Tibial nerve (tissue), 4 donors: ENCODE data around the gene FXYD6.

Experiments used
- CTCF ChIP-seq, 5 experiments: fragments of 200-600 bp in 3 of 5; fragments of 450-650 bp in 2 of 5; sonication (generic) in 3 of 5; IDR thresholded peaks; one replicate each; pipeline ENCODE4 v1.5.1; 2016 to 2019; ENCODE audit warnings: antibody characterized with exemption in 5 of 5, mild to moderate bottlenecking in 3 of 5, moderate library complexity in 2 of 5
- EP300 ChIP-seq, 2 donors: sonication (generic); formaldehyde crosslinking; IDR thresholded peaks; one replicate each; pipeline ENCODE4 v1.6.1; 2017; ENCODE audit warnings: antibody characterized with exemption in 2 of 2, mild to moderate bottlenecking in 1 of 2
- POLR2A ChIP-seq, 2 donors: fragments of 450-650 bp; IDR thresholded peaks; one replicate each; pipeline ENCODE4 v1.6.1; 2017; ENCODE audit warnings: antibody characterized with exemption in 2 of 2, mild to moderate bottlenecking in 2 of 2, moderate library complexity in 2 of 2

DNA sequence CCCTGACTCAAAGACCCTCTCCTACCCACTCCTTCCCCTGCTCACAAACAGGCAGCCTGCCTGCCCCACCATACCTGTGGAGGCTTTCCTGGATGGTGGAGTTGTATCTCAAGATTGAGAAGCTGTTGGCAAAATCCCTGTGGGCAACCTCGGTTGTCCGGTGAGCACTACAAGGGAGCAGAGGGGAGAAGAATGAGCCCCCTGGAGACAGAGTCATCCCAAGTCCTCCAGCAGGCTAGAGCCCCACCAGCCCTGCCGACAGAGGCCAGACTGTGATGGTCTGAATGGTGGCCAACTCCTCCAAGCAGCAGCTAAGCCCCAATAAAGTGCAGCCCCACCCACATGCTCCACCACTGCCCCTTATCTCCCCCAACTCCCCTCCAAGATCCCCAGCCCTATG is 35.2 kb upstream of the FXYD6 start:
- TF ChIP-seq CTCF (IDR thresholded peaks at IDR 0.05) (no peak), POLR2A (IDR thresholded peaks at IDR 0.05) (no peak), EP300 (IDR thresholded peaks at IDR 0.05) (no peak)
